Tibial nerve (tissue), 4 donors: ENCODE measurements around the gene ATP7B.

ENCODE experiments used
- CTCF ChIP-seq, 5 experiments: fragments of 200-600 bp in 3 of 5; fragments of 450-650 bp in 2 of 5; sonication (generic) in 3 of 5; IDR thresholded peaks; one replicate each; pipeline ENCODE4 v1.5.1; 2016 to 2019; ENCODE audit warnings: antibody characterized with exemption in 5 of 5, mild to moderate bottlenecking in 3 of 5, moderate library complexity in 2 of 5
- EP300 ChIP-seq, 2 donors: sonication (generic); formaldehyde crosslinking; IDR thresholded peaks; one replicate each; pipeline ENCODE4 v1.6.1; 2017; ENCODE audit warnings: antibody characterized with exemption in 2 of 2, mild to moderate bottlenecking in 1 of 2
- POLR2A ChIP-seq, 2 donors: fragments of 450-650 bp; IDR thresholded peaks; one replicate each; pipeline ENCODE4 v1.6.1; 2017; ENCODE audit warnings: antibody characterized with exemption in 2 of 2, mild to moderate bottlenecking in 2 of 2, moderate library complexity in 2 of 2

GRCh38 chr13:51894239-51894638 is 117.0 kb downstream of the ATP7B start:
- TF ChIP-seq CTCF (IDR thresholded peaks at IDR 0.05): no peak
- no peak for TF ChIP-seq POLR2A (IDR thresholded peaks at IDR 0.05)
- no peak for TF ChIP-seq EP300 (IDR thresholded peaks at IDR 0.05)
